Left lung (tissue), 10 donors: ENCODE measurements around the gene RSU1. TPM values are rescaled to one million over a fixed set of nuclear protein-coding genes. Genes with fewer than 3 reads are reported as not detected.

Source experiments
- ATAC-seq: fragments of 200-7000 bp; cut with Tn5 transposase; one replicate; pipeline ENCODE4 v1.9.1; 2020; ENCODE audit warnings: moderate library complexity
- DNase-seq, 4 donors: peaks; one replicate each; pipeline ENCODE4 v3.0.0-alpha.2; 2013 to 2020
- H3K27ac ChIP-seq, 2 donors: fragments of 200-600 bp; sonication (generic) in 1 of 2; one replicate each; pipeline versions ENCODE4 v1.5.0 to v1.8.0; 2020 to 2021
- H3K27me3 ChIP-seq, 2 donors: fragments of 200-600 bp; sonication (generic) in 1 of 2; one replicate each; pipeline versions ENCODE4 v1.5.0 to v1.8.0; 2020 to 2021
- H3K36me3 ChIP-seq, 2 donors: fragments of 200-600 bp; sonication (generic) in 1 of 2; one replicate each; pipeline versions ENCODE4 v1.5.0 to v1.8.0; 2020 to 2021
- H3K4me1 ChIP-seq, 2 donors: fragments of 200-600 bp; one replicate each; pipeline ENCODE4 v1.8.0; 2021
- H3K4me3 ChIP-seq, 2 donors: fragments of 200-600 bp; sonication (generic) in 1 of 2; one replicate each; pipeline versions ENCODE4 v1.5.0 to v1.8.0; 2020 to 2021; ENCODE audit warnings: mild to moderate bottlenecking in 1 of 2
- H3K9me3 ChIP-seq, 2 donors: fragments of 200-600 bp; sonication (generic) in 1 of 2; one replicate each; pipeline versions ENCODE4 v1.5.0 to v1.8.0; 2020 to 2021
- CTCF ChIP-seq, 2 donors: fragments of 200-600 bp; sonication (generic) in 1 of 2; IDR thresholded peaks; one replicate each; pipeline versions ENCODE4 v1.5.0 to v1.8.0; 2021; ENCODE audit warnings: antibody characterized with exemption in 2 of 2
- intact Hi-C, 2 donors: fragments of 100-400 bp; cut with DNase I; formaldehyde crosslinking; loops; one replicate each; pipeline versions ENCODE4 v1.11.2 to v1.14.2; 2022
- polyA plus RNA-seq, 6 donors: library from polyadenylated mRNA; unstranded; fragments of 120-200 nt; gene quantifications; one replicate each; pipeline ENCODE4 v1.2.1, GENCODE V29; 2013; ENCODE audit not compliant: insufficient read length in 6 of 6
- total RNA-seq, 2 donors: library from RNA; stranded (reverse); fragmentation: NEBNext Ultra II Directional; extraction: Animal tissue kit (Norgen Biotek cat#: 25700); gene quantifications; one replicate each; pipeline ENCODE4 v1.2.1, GENCODE V29; 2021
- donor health status: DM: no; HTN: yes; CAD: no.
- donor health status: DM: no; HTN: no; CAD: no.

RSU1 gene
- total and polyA plus RNA-seq, 8 donors: 68.1 to 114 (median 85.3) TPM

GRCh38 chr10:16787361-16787791, 29.8 kb downstream of the RSU1 start:
- intact Hi-C loops: no loop called here
- Histone ChIP-seq H3K27ac (no peak overlapping the region), H3K4me3 (no peak overlapping the region), H3K27me3 (no peaks in the 10 kb centered on the region), H3K4me1 (no peaks in the 10 kb centered on the region), H3K36me3 (peaks cover 0 to 14% of the 10 kb centered on the region in 2 donors), H3K9me3 (no peaks in the 10 kb centered on the region)
- no peak for TF ChIP-seq CTCF (IDR thresholded peaks at IDR 0.05)
- DNase-seq (peak in 1 of 4 donors; percentile 66), ATAC-seq (no peak)

GRCh38 chr10:16780338-16780880, 36.8 kb downstream of the RSU1 start:
- intact Hi-C loops: no loop called here
- Histone ChIP-seq H3K27ac (no peak overlapping the region), H3K9me3 (no peaks in the 10 kb centered on the region), H3K36me3 (peaks cover 0 to 25% of the 10 kb centered on the region in 2 donors), H3K4me1 (peaks cover 0 to 10% of the 10 kb centered on the region in 2 donors), H3K4me3 (no peak overlapping the region), H3K27me3 (no peaks in the 10 kb centered on the region)
- ATAC-seq: no peak
- TF ChIP-seq CTCF (IDR thresholded peaks at IDR 0.05): no peak
- no peak for DNase-seq

GRCh38 chr10:16779384-16779915, 37.8 kb downstream of the RSU1 start:
- no peak overlapping the region for H3K4me3 ChIP-seq
- ATAC-seq (no peak), DNase-seq (peak in 2 of 4 donors; percentile 5 to 9)
- peaks cover 0 to 25% of the 10 kb centered on the region in 2 donors for H3K36me3 ChIP-seq
- H3K27ac ChIP-seq: no peak overlapping the region
- H3K27me3 ChIP-seq: no peaks in the 10 kb centered on the region
- intact Hi-C loops: no loop called here
- H3K9me3 ChIP-seq: no peaks in the 10 kb centered on the region
- peaks cover 0 to 10% of the 10 kb centered on the region in 2 donors for H3K4me1 ChIP-seq
- TF ChIP-seq CTCF (IDR thresholded peaks at IDR 0.05): no peak

GRCh38 chr10:16777473-16778370, 39.5 kb downstream of the RSU1 start:
- intact Hi-C loops: no loop called here
- peak overlapping the region in 1 of 2 donors; percentile 20 for H3K27ac ChIP-seq
- TF ChIP-seq CTCF (IDR thresholded peaks at IDR 0.05): peak; percentile 66 to 71

GRCh38 chr10:16776896-16777295, 40.3 kb downstream of the RSU1 start:
- H3K4me3 ChIP-seq: no peak overlapping the region
- no peak for TF ChIP-seq CTCF (IDR thresholded peaks at IDR 0.05)
- intact Hi-C loops: no loop called here
- no peaks in the 10 kb centered on the region for H3K27me3 ChIP-seq
- DNase-seq (no peak), ATAC-seq (no peak)
- H3K36me3 ChIP-seq: peaks cover 0 to 25% of the 10 kb centered on the region in 2 donors
- H3K9me3 ChIP-seq: no peaks in the 10 kb centered on the region
- peaks cover 0 to 10% of the 10 kb centered on the region in 2 donors for H3K4me1 ChIP-seq
- H3K27ac ChIP-seq: no peak overlapping the region

More at GRCh38 chr10:16777473-16778370, 39.5 kb downstream of the RSU1 start:
- DNase-seq: peak in 2 of 4 donors; percentile 40 to 54
- no peaks in the 10 kb centered on the region for H3K9me3 ChIP-seq
- no peak overlapping the region for H3K4me3 ChIP-seq
- H3K4me1 ChIP-seq: peaks cover 0 to 10% of the 10 kb centered on the region in 2 donors
- H3K27me3 ChIP-seq: no peaks in the 10 kb centered on the region
- ATAC-seq: peak; percentile 78
- H3K36me3 ChIP-seq: peaks cover 0 to 25% of the 10 kb centered on the region in 2 donors
